Keratinocyte (primary cell): ENCODE results near the gene NCOA4. TPM values are rescaled to one million over a fixed set of nuclear protein-coding genes. Genes with fewer than 3 reads are reported as not detected.

ENCODE experiments used
- DNase-seq: peaks from one replicate; pipeline ENCODE4 v3.0.0-alpha.2; 2011; ENCODE audit warnings: low read depth, missing footprints, low spot score
- FAIRE-seq: peaks from 2 replicates; lab custom pipeline; 2011; peaks lifted over from hg19 to GRCh38; lab: Jason Lieb, UNC
- H2AFZ ChIP-seq: 2 replicates; pipeline ENCODE4 v1.6.0; 2012; ENCODE audit warnings: low read length, control low read depth, inconsistent platforms; ENCODE audit not compliant: control insufficient read depth
- H3K27ac ChIP-seq: 2 replicates; pipeline ENCODE4 v1.5.1; 2011; ENCODE audit warnings: low read length; ENCODE audit not compliant: control insufficient read depth, insufficient read depth
- H3K27me3 ChIP-seq: 3 replicates; pipeline ENCODE4 v1.6.0; 2011; ENCODE audit warnings: low read length; ENCODE audit not compliant: control insufficient read depth, insufficient read depth; ENCODE audit errors: extremely low read depth
- H3K36me3 ChIP-seq, 2 experiments: 2 replicates in 1 of 2; 3 replicates in 1 of 2; pipeline ENCODE4 v1.5.1; 2011; ENCODE audit warnings: low read length in 2 of 2, mild to moderate bottlenecking in 1 of 2; ENCODE audit not compliant: control insufficient read depth in 2 of 2, insufficient read depth in 2 of 2; ENCODE audit errors: extremely low read depth in 1 of 2
- H3K4me1 ChIP-seq: 3 replicates; pipeline ENCODE4 v1.5.1; 2011; ENCODE audit warnings: low read length; ENCODE audit not compliant: control insufficient read depth, insufficient read depth; ENCODE audit errors: extremely low read depth
- H3K4me2 ChIP-seq: 3 replicates; pipeline ENCODE4 v1.6.0; 2011; ENCODE audit warnings: low read depth, low read length; ENCODE audit not compliant: control insufficient read depth, insufficient read depth; ENCODE audit errors: extremely low read depth
- H3K4me3 ChIP-seq, 3 experiments: fragments of 200-600 bp in 1 of 3; sonication (generic) in 1 of 3; 2 replicates in 2 of 3; 3 replicates in 1 of 3; pipeline ENCODE4 v1.5.1; 2011 to 2016; ENCODE audit warnings: low read length in 3 of 3, mild to moderate bottlenecking in 3 of 3, control low read depth in 2 of 3, inconsistent platforms in 1 of 3, low read depth in 1 of 3, mixed read lengths in 1 of 3, mixed run types in 1 of 3, moderate library complexity in 1 of 3; ENCODE audit not compliant: control insufficient read depth in 2 of 3, insufficient read depth in 2 of 3; ENCODE audit errors: extremely low read depth in 1 of 3
- H3K79me2 ChIP-seq: 2 replicates; pipeline ENCODE4 v1.6.0; 2012; ENCODE audit warnings: low read length; ENCODE audit not compliant: control insufficient read depth, insufficient read depth
- H3K9ac ChIP-seq: 3 replicates; pipeline ENCODE4 v1.6.0; 2011; ENCODE audit warnings: low read length; ENCODE audit not compliant: control insufficient read depth, insufficient read depth; ENCODE audit errors: extremely low read depth
- H3K9me1 ChIP-seq: 3 replicates; pipeline ENCODE4 v1.6.0; 2011; ENCODE audit warnings: low read length; ENCODE audit not compliant: control insufficient read depth, insufficient read depth; ENCODE audit errors: extremely low read depth
- H3K9me3 ChIP-seq: 2 replicates; pipeline ENCODE4 v1.5.1; 2012; ENCODE audit warnings: low read depth, low read length; ENCODE audit not compliant: control insufficient read depth
- H4K20me1 ChIP-seq: 3 replicates; pipeline ENCODE4 v1.6.0; 2011; ENCODE audit warnings: low read length; ENCODE audit not compliant: control insufficient read depth, insufficient read depth; ENCODE audit errors: extremely low read depth
- EZH2 ChIP-seq: IDR thresholded peaks from one replicate; pipeline ENCODE4 v1.6.1; 2012; ENCODE audit warnings: inconsistent platforms, mild to moderate bottlenecking, low read length, moderate library complexity
- dilution Hi-C: fragments of 300-500 bp; cut with MboI; formaldehyde crosslinking; loops from one replicate; pipeline ENCODE4 v1.7.0; 2020; ENCODE audit warnings: low sequenced_read_pairs; ENCODE audit not compliant: extremely low pct_ligation_motif_present
- polyA plus RNA-seq, 5 experiments: library from polyadenylated mRNA; depleted of rRNA in 3 of 5; stranded (reverse) in 3 of 5; stranded (forward) in 1 of 5; unstranded in 1 of 5; fragments of >200 nt; gene quantifications; 1 replicate in 1 of 5; 2 replicates in 3 of 5; 3 replicates in 1 of 5; pipeline versions ENCODE4 v1.2.1 to v1.2.3, GENCODE V29; 2011 to 2012; ENCODE audit warnings: missing spikeins in 2 of 5, low read depth in 1 of 5, low replicate concordance in 1 of 5
- TF ChIP-seq, protein P1 (sequence below), 3 experiments: IDR thresholded peaks in 1 of 3; conservative IDR thresholded peaks in 1 of 3; optimal IDR thresholded peaks in 1 of 3; 2 replicates in 2 of 3; 3 replicates in 1 of 3; pipeline versions ENCODE3 to v1.5.1; 2011; ENCODE audit warnings: low read length in 3 of 3, mild to moderate bottlenecking in 3 of 3, moderate library complexity in 2 of 3, control low read depth in 1 of 3, inconsistent platforms in 1 of 3; ENCODE audit not compliant: insufficient read depth in 2 of 3; ENCODE audit errors: extremely low read depth in 1 of 3

The NCOA4 gene
- polyA plus RNA-seq, 1 donor (not counting 4 experiments of a cell fraction or from before 2014, with no cell fraction given), result 179 TPM

DNA sequence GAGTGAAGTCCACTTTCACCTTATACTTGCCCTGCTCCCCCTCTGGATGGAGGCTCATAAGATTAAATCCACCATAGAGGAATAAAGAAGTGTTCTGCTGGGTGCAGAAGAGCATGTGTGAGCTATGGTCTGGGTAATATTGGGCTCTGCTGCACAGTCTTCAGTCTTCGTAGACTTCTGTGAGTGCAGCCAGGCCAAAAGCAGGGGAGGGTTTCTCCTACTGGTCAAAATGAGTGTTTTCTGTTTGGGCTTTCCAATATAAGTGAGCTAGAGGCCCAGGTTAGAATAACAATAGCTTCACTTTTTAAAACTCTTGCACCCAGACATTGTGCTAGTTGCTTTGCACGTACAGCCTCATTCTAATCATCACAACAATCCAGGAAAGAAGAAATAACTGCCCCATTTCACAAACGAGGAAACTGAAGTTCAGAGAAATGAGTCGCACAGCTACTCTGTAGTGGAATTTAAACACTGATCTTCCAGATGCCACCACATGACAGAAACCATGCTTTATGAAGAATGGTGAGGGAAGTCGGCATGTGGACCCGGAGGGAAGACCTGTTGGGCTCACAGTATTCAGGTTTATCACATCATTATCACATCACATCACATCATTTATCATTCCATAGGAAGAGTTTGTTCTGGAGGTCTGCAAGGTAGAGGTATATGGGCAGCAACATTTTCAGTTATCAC, 39.5 kb upstream of the NCOA4 start:
- no peak overlapping the region for H2AFZ ChIP-seq
- no peaks in the 10 kb centered on the region for H4K20me1 ChIP-seq
- FAIRE-seq (no peak), DNase-seq (no peak)
- H3K27me3 ChIP-seq, result no peaks in the 10 kb centered on the region
- no peak overlapping the region for H3K27ac ChIP-seq
- H3K9me3 ChIP-seq, result no peaks in the 10 kb centered on the region
- H3K9ac ChIP-seq, result no peak overlapping the region
- H3K79me2 ChIP-seq, result no peaks in the 10 kb centered on the region
- H3K4me1 ChIP-seq, result no peaks in the 10 kb centered on the region
- H3K9me1 ChIP-seq, result no peaks in the 10 kb centered on the region
- dilution Hi-C loops, result no loop called here
- no peak overlapping the region for H3K4me3 ChIP-seq
- TF ChIP-seq, protein P1, sequence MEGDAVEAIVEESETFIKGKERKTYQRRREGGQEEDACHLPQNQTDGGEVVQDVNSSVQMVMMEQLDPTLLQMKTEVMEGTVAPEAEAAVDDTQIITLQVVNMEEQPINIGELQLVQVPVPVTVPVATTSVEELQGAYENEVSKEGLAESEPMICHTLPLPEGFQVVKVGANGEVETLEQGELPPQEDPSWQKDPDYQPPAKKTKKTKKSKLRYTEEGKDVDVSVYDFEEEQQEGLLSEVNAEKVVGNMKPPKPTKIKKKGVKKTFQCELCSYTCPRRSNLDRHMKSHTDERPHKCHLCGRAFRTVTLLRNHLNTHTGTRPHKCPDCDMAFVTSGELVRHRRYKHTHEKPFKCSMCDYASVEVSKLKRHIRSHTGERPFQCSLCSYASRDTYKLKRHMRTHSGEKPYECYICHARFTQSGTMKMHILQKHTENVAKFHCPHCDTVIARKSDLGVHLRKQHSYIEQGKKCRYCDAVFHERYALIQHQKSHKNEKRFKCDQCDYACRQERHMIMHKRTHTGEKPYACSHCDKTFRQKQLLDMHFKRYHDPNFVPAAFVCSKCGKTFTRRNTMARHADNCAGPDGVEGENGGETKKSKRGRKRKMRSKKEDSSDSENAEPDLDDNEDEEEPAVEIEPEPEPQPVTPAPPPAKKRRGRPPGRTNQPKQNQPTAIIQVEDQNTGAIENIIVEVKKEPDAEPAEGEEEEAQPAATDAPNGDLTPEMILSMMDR (optimal IDR thresholded peaks at IDR 0.05 in 1 of 3, IDR thresholded peaks at IDR 0.05 in 1 of 3, conservative IDR thresholded peaks at IDR 0.05 in 1 of 3; ENCODE audit: extremely low read depth in 1 of 3, insufficient read depth in 2 of 3, low read length in 3 of 3), result no peak
- no peak for TF ChIP-seq EZH2
- no peak overlapping the region for H3K4me2 ChIP-seq
- no peaks in the 10 kb centered on the region for H3K36me3 ChIP-seq

DNA sequence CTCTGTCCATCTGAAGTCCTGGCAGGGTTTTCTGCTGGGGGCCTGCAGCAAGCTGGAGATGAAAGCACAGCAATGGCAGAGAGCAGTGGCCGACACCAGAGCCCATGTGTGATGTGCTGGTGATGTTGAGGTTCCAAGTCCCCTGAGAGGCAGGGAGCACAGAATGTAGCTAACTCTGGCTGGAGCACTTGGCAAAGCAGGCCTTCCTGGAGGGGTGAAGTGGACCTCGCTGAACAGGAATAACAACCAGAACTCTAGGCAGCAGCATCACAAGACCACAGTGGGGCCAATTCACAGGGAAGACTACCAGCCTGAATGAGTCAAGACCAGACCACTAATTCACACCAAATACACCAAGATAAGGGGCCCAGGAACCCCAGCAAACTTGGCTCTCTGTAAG, 38.5 kb upstream of the NCOA4 start:
- Histone ChIP-seq H3K27ac (no peak overlapping the region), H3K4me1 (no peaks in the 10 kb centered on the region), H3K79me2 (no peaks in the 10 kb centered on the region), H3K27me3 (no peaks in the 10 kb centered on the region), H3K9ac (no peak overlapping the region), H3K9me3 (no peaks in the 10 kb centered on the region), H3K9me1 (no peaks in the 10 kb centered on the region), H3K36me3 (no peaks in the 10 kb centered on the region), H4K20me1 (no peaks in the 10 kb centered on the region), H3K4me3 (no peak overlapping the region), H3K4me2 (no peak overlapping the region), H2AFZ (no peak overlapping the region)
- no peak for TF ChIP-seq EZH2
- TF ChIP-seq, protein P1 (optimal IDR thresholded peaks at IDR 0.05 in 1 of 3, IDR thresholded peaks at IDR 0.05 in 1 of 3, conservative IDR thresholded peaks at IDR 0.05 in 1 of 3; ENCODE audit: extremely low read depth in 1 of 3, insufficient read depth in 2 of 3, low read length in 3 of 3), result no peak
- DNase-seq (no peak), FAIRE-seq (no peak)
- dilution Hi-C loops, result no loop called here
